Mesothelial cell of epicardium (in vitro differentiated cells): ENCODE data around the gene YPEL1. TPM values are rescaled to one million over a fixed set of nuclear protein-coding genes. Genes with fewer than 3 reads are reported as not detected.

Source experiments
- DNase-seq, 2 experiments: peaks; one replicate each; pipeline ENCODE4 v3.0.0; 2021; ENCODE audit warnings: low spot score in 2 of 2; ENCODE audit not compliant: unreplicated experiment in 2 of 2
- H3K27ac Mint-ChIP-seq: 2 replicates; pipeline ENCODE4 v1.8.0; 2021; ENCODE audit warnings: mixed read lengths
- H3K27me3 Mint-ChIP-seq: 2 replicates; pipeline ENCODE4 v1.8.0; 2021; ENCODE audit warnings: low read depth, mixed read lengths
- H3K36me3 Mint-ChIP-seq: 2 replicates; pipeline ENCODE4 v1.8.0; 2021; ENCODE audit warnings: mixed read lengths
- H3K4me1 Mint-ChIP-seq: 2 replicates; pipeline ENCODE4 v1.8.0; 2021; ENCODE audit warnings: mixed read lengths
- H3K4me3 Mint-ChIP-seq: 2 replicates; pipeline ENCODE4 v1.8.0; 2021; ENCODE audit warnings: mild to moderate bottlenecking, moderate library complexity, mixed read lengths
- H3K9me3 Mint-ChIP-seq: 2 replicates; pipeline ENCODE4 v1.8.0; 2021; ENCODE audit warnings: mixed read lengths
- total RNA-seq: library from RNA; stranded (reverse); gene quantifications from 3 replicates; pipeline ENCODE4 v1.2.1, GENCODE V29; 2021
- TF ChIP-seq, protein P1 (sequence below): fragments of 200-600 bp; sonication (generic); IDR thresholded peaks from one replicate; pipeline ENCODE4 v1.5.0; 2021; ENCODE audit warnings: antibody characterized with exemption; ENCODE audit not compliant: unreplicated experiment

The YPEL1 gene
- total RNA-seq, 1 donor from 2014 or later: 17.2 TPM

GRCh38 chr22:21768435-21768834 lies 32.8 kb upstream of the YPEL1 start:
- H3K27ac Mint-ChIP-seq: no peak overlapping the region
- DNase-seq: no peak
- no peak overlapping the region for H3K4me3 Mint-ChIP-seq
- H3K4me1 Mint-ChIP-seq: no peaks in the 10 kb centered on the region
- TF ChIP-seq, protein P1, sequence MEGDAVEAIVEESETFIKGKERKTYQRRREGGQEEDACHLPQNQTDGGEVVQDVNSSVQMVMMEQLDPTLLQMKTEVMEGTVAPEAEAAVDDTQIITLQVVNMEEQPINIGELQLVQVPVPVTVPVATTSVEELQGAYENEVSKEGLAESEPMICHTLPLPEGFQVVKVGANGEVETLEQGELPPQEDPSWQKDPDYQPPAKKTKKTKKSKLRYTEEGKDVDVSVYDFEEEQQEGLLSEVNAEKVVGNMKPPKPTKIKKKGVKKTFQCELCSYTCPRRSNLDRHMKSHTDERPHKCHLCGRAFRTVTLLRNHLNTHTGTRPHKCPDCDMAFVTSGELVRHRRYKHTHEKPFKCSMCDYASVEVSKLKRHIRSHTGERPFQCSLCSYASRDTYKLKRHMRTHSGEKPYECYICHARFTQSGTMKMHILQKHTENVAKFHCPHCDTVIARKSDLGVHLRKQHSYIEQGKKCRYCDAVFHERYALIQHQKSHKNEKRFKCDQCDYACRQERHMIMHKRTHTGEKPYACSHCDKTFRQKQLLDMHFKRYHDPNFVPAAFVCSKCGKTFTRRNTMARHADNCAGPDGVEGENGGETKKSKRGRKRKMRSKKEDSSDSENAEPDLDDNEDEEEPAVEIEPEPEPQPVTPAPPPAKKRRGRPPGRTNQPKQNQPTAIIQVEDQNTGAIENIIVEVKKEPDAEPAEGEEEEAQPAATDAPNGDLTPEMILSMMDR: no peak
- no peaks in the 10 kb centered on the region for H3K9me3 Mint-ChIP-seq
- H3K36me3 Mint-ChIP-seq: peaks cover 47% of the 10 kb centered on the region
- H3K27me3 Mint-ChIP-seq: no peaks in the 10 kb centered on the region

- H3K4me3 Mint-ChIP-seq: no peak overlapping the region
- peaks cover 45% of the 10 kb centered on the region for H3K36me3 Mint-ChIP-seq
- H3K9me3 Mint-ChIP-seq: no peaks in the 10 kb centered on the region
- TF ChIP-seq, protein P1: no peak
- no peaks in the 10 kb centered on the region for H3K4me1 Mint-ChIP-seq
- no peak for DNase-seq
- H3K27me3 Mint-ChIP-seq: no peaks in the 10 kb centered on the region
- H3K27ac Mint-ChIP-seq: no peak overlapping the region
Observed at GRCh38 chr22:21766691-21767462, 31.3 kb upstream of the YPEL1 start.

DNA sequence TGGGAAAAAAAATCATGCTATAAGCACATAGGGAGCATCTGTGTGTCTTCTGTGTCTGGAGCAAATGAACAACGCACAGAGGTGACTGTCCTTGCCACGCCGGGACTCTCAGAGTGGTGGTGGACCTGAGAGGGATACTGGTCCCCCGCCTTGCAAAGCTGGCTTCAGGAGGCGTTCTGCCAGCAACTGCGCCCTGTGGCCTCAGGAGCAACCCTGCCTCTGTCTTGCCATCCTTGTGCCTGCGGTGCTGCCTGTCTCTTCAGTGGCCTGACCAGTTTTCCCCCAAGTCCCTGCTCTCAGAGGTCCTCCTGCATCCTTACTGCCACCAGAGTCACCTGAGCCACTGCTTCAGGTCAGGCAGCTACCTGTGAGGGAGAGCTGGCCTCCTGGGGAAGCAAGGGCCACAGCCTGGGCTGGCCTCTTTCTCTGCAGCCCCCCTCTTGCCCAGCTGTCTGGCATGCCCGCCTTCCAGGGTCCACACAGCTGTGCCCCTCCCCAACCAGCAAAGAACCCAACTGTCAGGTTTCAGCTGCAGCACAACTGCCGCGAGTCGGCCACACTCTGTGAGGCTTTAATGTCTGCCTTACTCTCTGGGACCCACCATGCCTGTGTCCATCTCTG lies 30.4 kb upstream of the YPEL1 start:
- Mint-ChIP-seq H3K4me3 (no peak overlapping the region), H3K27me3 (no peaks in the 10 kb centered on the region), H3K27ac (no peak overlapping the region), H3K4me1 (no peaks in the 10 kb centered on the region), H3K9me3 (no peaks in the 10 kb centered on the region), H3K36me3 (peaks cover 39% of the 10 kb centered on the region)
- TF ChIP-seq, protein P1: no peak
- no peak for DNase-seq

DNA sequence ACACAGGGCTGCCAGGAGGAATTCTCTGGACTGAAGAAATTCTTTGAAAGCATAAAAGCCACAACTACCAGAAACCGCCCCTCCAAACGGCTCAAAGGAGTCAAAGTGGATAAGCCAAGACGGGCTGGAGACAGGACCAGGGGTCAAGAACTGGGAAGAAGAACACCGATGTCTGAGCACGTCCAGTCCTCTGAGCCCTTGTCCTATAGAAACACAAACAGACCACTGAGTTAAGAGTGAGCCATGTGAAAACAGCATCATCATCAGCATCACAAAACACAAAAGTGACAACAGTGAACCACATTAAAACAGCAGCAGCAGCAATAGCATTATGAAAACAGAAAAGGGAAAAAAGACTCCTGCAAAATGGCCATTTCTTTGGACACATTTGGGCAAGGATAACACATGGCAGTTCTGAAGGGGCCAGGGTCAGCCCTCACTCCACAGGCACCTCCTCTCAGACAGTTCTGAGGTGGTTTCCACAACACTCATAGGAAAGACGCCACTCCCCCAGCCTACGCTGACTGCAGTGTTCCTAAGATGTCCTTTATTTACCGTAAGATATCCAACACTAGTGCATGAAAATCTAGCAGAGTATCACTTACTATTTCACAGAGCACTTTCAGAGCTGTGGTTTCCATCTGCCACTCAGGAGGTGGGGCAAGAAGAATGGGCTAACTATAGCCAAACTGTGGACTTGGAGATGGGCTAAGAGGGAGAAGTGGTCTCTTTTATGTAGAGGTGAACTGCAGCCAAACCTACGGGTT lies 28.6 kb upstream of the YPEL1 start:
- TF ChIP-seq, protein P1: no peak
- DNase-seq: no peak
- no peaks in the 10 kb centered on the region for H3K27me3 Mint-ChIP-seq
- peaks cover 36% of the 10 kb centered on the region for H3K36me3 Mint-ChIP-seq
- H3K9me3 Mint-ChIP-seq: no peaks in the 10 kb centered on the region
- no peak overlapping the region for H3K27ac Mint-ChIP-seq
- no peaks in the 10 kb centered on the region for H3K4me1 Mint-ChIP-seq
- H3K4me3 Mint-ChIP-seq: no peak overlapping the region

DNA sequence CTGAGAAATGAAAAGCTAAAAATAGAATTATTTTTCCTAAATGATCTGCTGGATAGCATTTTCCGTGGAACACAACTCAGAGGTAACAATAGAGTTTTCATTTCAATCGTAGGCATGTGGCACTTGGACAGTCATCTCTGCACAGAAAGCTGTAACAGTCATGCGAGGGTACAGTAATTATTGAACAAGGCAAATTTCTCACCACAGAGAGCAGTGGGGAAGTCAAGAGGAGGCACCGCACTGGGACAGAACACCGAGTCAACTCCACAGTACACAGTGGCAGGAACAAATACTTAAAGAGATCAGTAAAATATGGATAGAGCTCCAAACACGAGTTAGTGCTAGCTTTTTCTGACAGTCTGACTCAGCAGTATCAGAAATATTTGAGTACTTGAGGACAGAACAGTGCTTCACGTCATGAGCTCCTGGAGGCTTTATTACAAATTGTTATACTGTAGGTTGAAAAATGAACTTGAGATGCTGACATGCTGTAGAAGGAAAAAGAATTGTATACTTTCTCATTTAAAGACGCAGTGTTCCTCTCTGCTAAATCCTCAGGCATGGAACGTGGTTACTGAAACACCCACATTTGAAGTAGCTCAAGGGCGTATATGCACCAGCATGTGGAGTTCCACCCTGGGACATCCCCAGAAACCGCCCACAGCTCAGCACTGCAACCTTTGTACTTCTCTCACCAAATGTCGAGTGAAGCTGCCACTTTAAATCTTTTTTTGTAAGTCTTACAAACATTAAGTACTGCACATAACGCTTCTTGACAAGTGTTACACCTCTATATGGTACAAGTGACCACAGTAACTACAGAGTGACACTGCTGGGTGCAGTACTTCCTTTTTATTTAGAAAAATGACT lies 27.4 kb upstream of the YPEL1 start:
- Mint-ChIP-seq H3K27me3 (no peaks in the 10 kb centered on the region), H3K4me1 (no peaks in the 10 kb centered on the region), H3K36me3 (peaks cover 28% of the 10 kb centered on the region), H3K27ac (no peak overlapping the region), H3K9me3 (no peaks in the 10 kb centered on the region), H3K4me3 (no peak overlapping the region)
- DNase-seq: no peak
- TF ChIP-seq, protein P1: no peak
